PC-3 (cell line): ENCODE results near the gene RIPOR2. TPM values are rescaled to one million over a fixed set of nuclear protein-coding genes. Genes with fewer than 3 reads are reported as not detected.

Experiments
- ATAC-seq: fragments of 200-7000 bp; cut with Tn5 transposase; 2 replicates; pipeline ENCODE4 v1.9.1; 2020; ENCODE audit warnings: mild to moderate bottlenecking, moderate library complexity
- BruUV-seq: library from RNA; stranded (reverse); fragments of 400-500 nt; replicated peaks from 2 replicates; lab custom pipeline; 2021; lab: Mats Ljungman, UMichigan
- CTCF ChIA-PET: fragments of 300-600 bp; sonication (Branson Sonifier 250); formaldehyde crosslinking; loops from one replicate; lab custom pipeline; 2022; ENCODE audit warnings: antibody characterized with exemption; lab: Charles Lee
- POLR2A ChIA-PET: fragments of 300-600 bp; sonication (Branson Sonifier 250); formaldehyde crosslinking; loops from one replicate; lab custom pipeline; 2022; ENCODE audit warnings: antibody characterized with exemption; ENCODE audit not compliant: unreplicated experiment; lab: Charles Lee
- DNase-seq: peaks from one replicate; pipeline ENCODE4 v3.0.0-alpha.2; 2015
- H2AFZ ChIP-seq: fragments of 300-600 bp; sonication (generic); 2 replicates; pipeline ENCODE4 v1.6.0; 2016; ENCODE audit warnings: antibody characterized with exemption, low read length
- H3F3A ChIP-seq: fragments of 300-600 bp; sonication (generic); one replicate; pipeline ENCODE4 v1.6.0; 2017; ENCODE audit warnings: antibody characterized with exemption, low read length, control low read depth, mild to moderate bottlenecking; ENCODE audit not compliant: unreplicated experiment
- H3K27ac ChIP-seq: fragments of 300-600 bp; sonication (generic); 2 replicates; pipeline ENCODE4 v1.5.1; 2016; ENCODE audit warnings: mild to moderate bottlenecking, low read length
- H3K27me3 ChIP-seq: fragments of 300-600 bp; sonication (generic); 2 replicates; pipeline ENCODE4 v1.6.1; 2016; ENCODE audit warnings: low read length, mixed read lengths
- H3K36me3 ChIP-seq: fragments of 300-600 bp; sonication (generic); 2 replicates; pipeline ENCODE4 v1.6.1; 2016; ENCODE audit warnings: low read depth, mixed run types, low read length, mixed read lengths
- H3K4me1 ChIP-seq: fragments of 300-600 bp; sonication (generic); 2 replicates; pipeline ENCODE4 v1.5.1; 2016; ENCODE audit warnings: low read length; ENCODE audit not compliant: insufficient read depth
- H3K4me2 ChIP-seq: fragments of 300-600 bp; sonication (generic); 2 replicates; pipeline ENCODE4 v1.6.0; 2016; ENCODE audit warnings: low read length
- H3K4me3 ChIP-seq: fragments of 300-600 bp; sonication (generic); 2 replicates; pipeline ENCODE4 v1.5.1; 2016; ENCODE audit warnings: mild to moderate bottlenecking, low read length, mixed read lengths
- H3K79me2 ChIP-seq: fragments of 300-600 bp; sonication (generic); 2 replicates; pipeline ENCODE4 v1.6.1; 2017; ENCODE audit warnings: low read length, mixed read lengths
- H3K9ac ChIP-seq: fragments of 300-600 bp; sonication (generic); 2 replicates; pipeline ENCODE4 v1.6.0; 2016; ENCODE audit warnings: mild to moderate bottlenecking, low read length
- H3K9me2 ChIP-seq: fragments of 300-600 bp; sonication (generic); replicated peaks from 2 replicates; pipeline ENCODE4 v1.6.1; 2016; ENCODE audit warnings: mixed run types, low read length, mixed read lengths
- H3K9me3 ChIP-seq: fragments of 300-600 bp; sonication (generic); 2 replicates; pipeline ENCODE4 v1.6.1; 2016; ENCODE audit warnings: low read length, mixed read lengths
- H4K20me1 ChIP-seq: fragments of 300-600 bp; sonication (generic); 2 replicates; pipeline ENCODE4 v1.6.1; 2016; ENCODE audit warnings: low read length, mixed read lengths
- EZH2 ChIP-seq: fragments of 300-600 bp; sonication (generic); IDR thresholded peaks from one replicate; pipeline ENCODE4 v1.6.1; 2017; ENCODE audit warnings: antibody characterized with exemption, mild to moderate bottlenecking, low read length; ENCODE audit not compliant: unreplicated experiment
- EZH2phosphoT487 ChIP-seq: fragments of 300-600 bp; sonication (generic); IDR thresholded peaks from 2 replicates; pipeline ENCODE4 v1.6.1; 2018; ENCODE audit warnings: mild to moderate bottlenecking, antibody characterized with exemption, low read length, borderline replicate concordance
- intact Hi-C: fragments of 100-400 bp; cut with micrococcal nuclease; formaldehyde crosslinking; loops from 2 replicates; pipeline ENCODE4 v1.9.0; 2023
- total RNA-seq: library from RNA; depleted of rRNA; stranded (reverse); fragments of >200 nt; gene quantifications from 2 replicates; pipeline ENCODE4 v1.2.3, GENCODE V29; 2014
- TF ChIP-seq, protein P1 (sequence below): fragments of 300-600 bp; sonication (generic); conservative IDR thresholded peaks from 2 replicates; pipeline ENCODE4 v1.5.1; 2017; ENCODE audit warnings: antibody characterized with exemption, low read depth, mild to moderate bottlenecking, low read length

The RIPOR2 gene
- total RNA-seq, 1 experiment from 2014 or later: 0.44 TPM

DNA sequence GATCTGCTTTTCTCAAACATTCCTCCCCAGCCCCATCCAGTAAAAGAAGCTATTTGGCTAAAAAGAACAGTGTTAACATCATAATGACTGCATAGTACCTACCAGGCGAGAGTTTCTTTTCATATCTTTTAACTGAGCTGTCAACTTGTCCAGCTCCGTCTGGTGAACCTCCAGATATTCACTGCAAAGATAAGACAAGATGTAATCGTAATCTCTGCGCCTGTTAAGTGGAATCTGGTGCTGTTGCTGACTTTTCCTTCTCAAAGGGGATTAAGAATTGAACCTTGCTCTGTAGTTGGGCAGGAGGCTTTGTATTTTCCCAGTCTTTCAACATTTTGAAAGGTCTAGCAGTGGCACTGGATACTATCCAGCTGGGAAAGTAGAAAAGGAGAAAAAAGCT is 63.0 kb downstream of the RIPOR2 start:
- no peak overlapping the region for H3K27ac ChIP-seq
- H4K20me1 ChIP-seq: no peaks in the 10 kb centered on the region
- intact Hi-C loops: no loop called here
- TF ChIP-seq EZH2 (no peak), EZH2phosphoT487 (no peak)
- TF ChIP-seq, protein P1, sequence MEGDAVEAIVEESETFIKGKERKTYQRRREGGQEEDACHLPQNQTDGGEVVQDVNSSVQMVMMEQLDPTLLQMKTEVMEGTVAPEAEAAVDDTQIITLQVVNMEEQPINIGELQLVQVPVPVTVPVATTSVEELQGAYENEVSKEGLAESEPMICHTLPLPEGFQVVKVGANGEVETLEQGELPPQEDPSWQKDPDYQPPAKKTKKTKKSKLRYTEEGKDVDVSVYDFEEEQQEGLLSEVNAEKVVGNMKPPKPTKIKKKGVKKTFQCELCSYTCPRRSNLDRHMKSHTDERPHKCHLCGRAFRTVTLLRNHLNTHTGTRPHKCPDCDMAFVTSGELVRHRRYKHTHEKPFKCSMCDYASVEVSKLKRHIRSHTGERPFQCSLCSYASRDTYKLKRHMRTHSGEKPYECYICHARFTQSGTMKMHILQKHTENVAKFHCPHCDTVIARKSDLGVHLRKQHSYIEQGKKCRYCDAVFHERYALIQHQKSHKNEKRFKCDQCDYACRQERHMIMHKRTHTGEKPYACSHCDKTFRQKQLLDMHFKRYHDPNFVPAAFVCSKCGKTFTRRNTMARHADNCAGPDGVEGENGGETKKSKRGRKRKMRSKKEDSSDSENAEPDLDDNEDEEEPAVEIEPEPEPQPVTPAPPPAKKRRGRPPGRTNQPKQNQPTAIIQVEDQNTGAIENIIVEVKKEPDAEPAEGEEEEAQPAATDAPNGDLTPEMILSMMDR: no peak
- peaks cover 3% of the 10 kb centered on the region; the same call in 1 of the 2 replicates for H3K9me3 ChIP-seq
- POLR2A ChIA-PET: no interaction called here
- H3K27me3 ChIP-seq: no peaks in the 10 kb centered on the region
- H3K79me2 ChIP-seq: no peaks in the 10 kb centered on the region
- H3K4me1 ChIP-seq: no peaks in the 10 kb centered on the region
- no peak overlapping the region for H3K4me3 ChIP-seq
- H3K9ac ChIP-seq: no peak overlapping the region
- no peaks in the 10 kb centered on the region for H3K9me2 ChIP-seq
- H2AFZ ChIP-seq: no peak overlapping the region
- no peaks in the 10 kb centered on the region for H3K36me3 ChIP-seq
- ATAC-seq (no peak), DNase-seq (no peak)
- H3F3A ChIP-seq: no peaks in the 10 kb centered on the region
- CTCF ChIA-PET: no interaction called here
- H3K4me2 ChIP-seq: no peak overlapping the region
- BruUV-seq: no TSS peak

- Histone ChIP-seq H3K27ac (no peak overlapping the region), H3K9ac (no peak overlapping the region), H3K4me1 (no peaks in the 10 kb centered on the region), H3K27me3 (no peaks in the 10 kb centered on the region), H3K79me2 (no peaks in the 10 kb centered on the region), H4K20me1 (no peaks in the 10 kb centered on the region), H3K4me2 (no peak overlapping the region), H3K9me2 (no peaks in the 10 kb centered on the region), H3K36me3 (no peaks in the 10 kb centered on the region), H3K4me3 (no peak overlapping the region), H3F3A (no peaks in the 10 kb centered on the region), H3K9me3 (no peaks in the 10 kb centered on the region), H2AFZ (no peak overlapping the region)
- no TSS peak for BruUV-seq
- intact Hi-C loops: no loop called here
- POLR2A ChIA-PET: no interaction called here
- DNase-seq: no peak
- CTCF ChIA-PET: no interaction called here
- TF ChIP-seq EZH2 (no peak), EZH2phosphoT487 (no peak)
- TF ChIP-seq, protein P1: no peak
- no peak for ATAC-seq
Observed at GRCh38 chr6:24868765-24869164, 67.0 kb downstream of the RIPOR2 start.

DNA sequence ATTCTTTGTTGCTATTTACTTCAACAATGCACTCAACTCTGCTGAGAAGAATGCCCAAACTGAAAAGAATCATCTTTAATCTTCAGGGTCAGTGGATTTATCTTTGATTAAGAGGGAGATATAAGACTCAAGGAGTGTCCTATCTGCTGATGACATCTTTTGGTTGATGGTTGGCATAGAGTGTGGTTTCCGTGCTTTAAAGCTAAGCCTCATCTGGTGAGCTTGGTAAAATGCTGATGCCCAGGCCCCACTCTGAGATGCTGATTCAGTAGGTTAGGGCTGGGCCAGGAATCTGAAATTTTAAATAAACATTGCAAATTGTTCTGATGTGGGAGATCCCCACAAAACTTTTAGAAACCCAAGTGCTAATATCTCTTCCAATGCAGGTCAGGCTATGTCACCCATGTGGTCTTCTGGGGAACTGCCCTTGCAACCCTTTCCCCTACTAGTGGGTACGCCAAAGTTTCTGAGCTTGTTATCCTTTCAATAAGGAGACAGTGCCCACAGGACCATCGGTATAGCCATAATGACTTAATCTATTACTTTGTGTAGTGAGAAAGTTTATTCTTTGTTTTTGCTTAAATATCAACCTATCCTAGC is 68.6 kb downstream of the RIPOR2 start:
- H4K20me1 ChIP-seq: no peaks in the 10 kb centered on the region
- no peak overlapping the region for H3K9ac ChIP-seq
- no peak for TF ChIP-seq EZH2phosphoT487
- TF ChIP-seq EZH2: no peak
- TF ChIP-seq, protein P1: no peak
- POLR2A ChIA-PET: no interaction called here
- H3K4me1 ChIP-seq: no peaks in the 10 kb centered on the region
- no TSS peak for BruUV-seq
- H3K9me2 ChIP-seq: no peaks in the 10 kb centered on the region
- no peaks in the 10 kb centered on the region for H3F3A ChIP-seq
- intact Hi-C loops: no loop called here
- H3K27me3 ChIP-seq: no peaks in the 10 kb centered on the region
- no peak for DNase-seq
- H3K36me3 ChIP-seq: no peaks in the 10 kb centered on the region
- no peak for ATAC-seq
- no peak overlapping the region for H3K4me3 ChIP-seq
- CTCF ChIA-PET: no interaction called here
- no peaks in the 10 kb centered on the region for H3K9me3 ChIP-seq
- H3K4me2 ChIP-seq: no peak overlapping the region
- no peak overlapping the region for H2AFZ ChIP-seq
- H3K27ac ChIP-seq: no peak overlapping the region
- H3K79me2 ChIP-seq: no peaks in the 10 kb centered on the region
